Measurements from ENCODE around the gene ALAS2. TPM values are rescaled to one million over a fixed set of nuclear protein-coding genes. Genes with fewer than 3 reads are reported as not detected.

Gene ALAS2
- total and polyA plus RNA-seq, 2 of the 8 experiments (the other 6 are each of a cell fraction or from before 2014, with no cell fraction given) = 0.27 to 0.32 TPM

DNA sequence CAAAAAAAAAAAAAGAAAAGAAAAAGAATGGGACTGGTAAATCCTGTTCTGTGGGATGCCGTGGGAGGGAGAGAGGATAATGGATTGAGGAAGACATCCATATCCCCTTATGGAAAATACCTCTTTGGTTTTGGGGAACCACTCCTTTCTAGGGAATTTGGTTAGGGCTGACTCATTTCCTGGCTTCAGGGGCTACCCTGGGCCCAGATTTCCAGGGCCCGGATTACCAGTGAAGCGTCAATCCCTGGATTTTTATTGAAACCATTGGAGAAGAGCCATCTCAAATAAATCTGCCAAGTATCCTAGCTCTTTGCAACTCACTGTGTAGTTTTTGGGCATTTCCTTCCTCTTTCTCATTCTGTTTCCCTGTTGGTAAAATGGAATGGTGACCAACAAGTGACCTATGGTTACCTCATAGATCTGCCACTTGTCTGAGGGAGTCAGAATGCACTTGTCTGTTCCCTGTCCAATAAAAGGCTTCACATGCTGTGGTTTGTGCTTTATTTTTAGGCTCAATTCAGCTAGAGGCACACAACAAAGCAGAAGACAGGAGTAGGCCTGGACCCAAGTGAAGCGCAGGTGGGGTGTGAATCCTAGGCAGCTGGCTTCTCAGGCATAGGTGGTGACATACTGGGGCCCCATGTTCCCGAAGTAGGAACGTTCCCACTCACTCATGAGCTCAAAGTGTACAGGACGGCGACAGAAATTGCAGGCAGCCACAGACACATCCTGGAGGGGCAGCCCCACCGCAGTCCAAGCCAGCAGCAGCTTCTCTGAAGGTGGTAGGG, 22.0 kb downstream of the ALAS2 start:
- no peaks in the 10 kb centered on the region for H4K20me1 ChIP-seq (replicated peaks in 1 of 2; ENCODE audit: control insufficient read depth in 1 of 2, insufficient read depth in 2 of 2, low read length in 2 of 2)
- TF ChIP-seq POU5F1 (IDR thresholded peaks at IDR 0.05; ENCODE audit: low read depth, low read length) (no peak), GTF2F1 (IDR thresholded peaks at IDR 0.05; ENCODE audit: borderline replicate concordance, low read depth, low read length) (no peak), RBBP5 (IDR thresholded peaks at IDR 0.05; ENCODE audit: borderline replicate concordance, low read depth, low read length) (no peak), KDM1A (IDR thresholded peaks at IDR 0.05; ENCODE audit: borderline replicate concordance, low read length) (no peak), POLR2AphosphoS5 (IDR thresholded peaks at IDR 0.05; ENCODE audit: low read depth, low read length) (no peak), NANOG (IDR thresholded peaks at IDR 0.05; ENCODE audit: insufficient read depth, low read depth, low read length, poor library complexity, severe bottlenecking) (no peak)
- TF ChIP-seq, protein P1, sequence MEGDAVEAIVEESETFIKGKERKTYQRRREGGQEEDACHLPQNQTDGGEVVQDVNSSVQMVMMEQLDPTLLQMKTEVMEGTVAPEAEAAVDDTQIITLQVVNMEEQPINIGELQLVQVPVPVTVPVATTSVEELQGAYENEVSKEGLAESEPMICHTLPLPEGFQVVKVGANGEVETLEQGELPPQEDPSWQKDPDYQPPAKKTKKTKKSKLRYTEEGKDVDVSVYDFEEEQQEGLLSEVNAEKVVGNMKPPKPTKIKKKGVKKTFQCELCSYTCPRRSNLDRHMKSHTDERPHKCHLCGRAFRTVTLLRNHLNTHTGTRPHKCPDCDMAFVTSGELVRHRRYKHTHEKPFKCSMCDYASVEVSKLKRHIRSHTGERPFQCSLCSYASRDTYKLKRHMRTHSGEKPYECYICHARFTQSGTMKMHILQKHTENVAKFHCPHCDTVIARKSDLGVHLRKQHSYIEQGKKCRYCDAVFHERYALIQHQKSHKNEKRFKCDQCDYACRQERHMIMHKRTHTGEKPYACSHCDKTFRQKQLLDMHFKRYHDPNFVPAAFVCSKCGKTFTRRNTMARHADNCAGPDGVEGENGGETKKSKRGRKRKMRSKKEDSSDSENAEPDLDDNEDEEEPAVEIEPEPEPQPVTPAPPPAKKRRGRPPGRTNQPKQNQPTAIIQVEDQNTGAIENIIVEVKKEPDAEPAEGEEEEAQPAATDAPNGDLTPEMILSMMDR (IDR thresholded peaks at IDR 0.05; ENCODE audit: control extremely low read depth in 1 of 3, insufficient read depth in 1 of 3, low read depth in 1 of 3, low read length in 3 of 3) = no peak
- TF ChIP-seq, protein P2, sequence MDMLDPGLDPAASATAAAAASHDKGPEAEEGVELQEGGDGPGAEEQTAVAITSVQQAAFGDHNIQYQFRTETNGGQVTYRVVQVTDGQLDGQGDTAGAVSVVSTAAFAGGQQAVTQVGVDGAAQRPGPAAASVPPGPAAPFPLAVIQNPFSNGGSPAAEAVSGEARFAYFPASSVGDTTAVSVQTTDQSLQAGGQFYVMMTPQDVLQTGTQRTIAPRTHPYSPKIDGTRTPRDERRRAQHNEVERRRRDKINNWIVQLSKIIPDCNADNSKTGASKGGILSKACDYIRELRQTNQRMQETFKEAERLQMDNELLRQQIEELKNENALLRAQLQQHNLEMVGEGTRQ (IDR thresholded peaks at IDR 0.05; ENCODE audit: low read length) = no peak

More for the DNA sequence above, 22.0 kb downstream of the ALAS2 start:
- Histone ChIP-seq H2AFZ (ENCODE audit: low read length) (no peak overlapping the region), H3K9me3 (ENCODE audit: insufficient read depth in 2 of 2, low read depth in 1 of 2, low read length in 1 of 2) (no peaks in the 10 kb centered on the region), H2BK20ac (ENCODE audit: low read length) (no peak overlapping the region), H3K79me1 (ENCODE audit: low read depth, low read length) (no peaks in the 10 kb centered on the region), H3K4me3 (ENCODE audit: extremely low read depth in 1 of 4, insufficient read depth in 2 of 4, low read depth in 3 of 4, low read length in 4 of 4) (no peak overlapping the region), H3K4me2 (ENCODE audit: insufficient read depth in 1 of 2, low read depth in 2 of 2, low read length in 2 of 2) (no peak overlapping the region), H3K9ac (replicated peaks in 1 of 4; ENCODE audit: extremely low read depth in 1 of 4, low read depth in 3 of 4, low read length in 3 of 4) (no peak overlapping the region), H3K27ac (ENCODE audit: low read depth, low read length) (no peak overlapping the region), H4K91ac (replicated peaks; ENCODE audit: insufficient read length, low read length) (no peak overlapping the region), H2BK12ac (ENCODE audit: low read depth, low read length) (no peak overlapping the region), H3K18ac (ENCODE audit: extremely low read depth, low read length) (no peak overlapping the region), H3K4ac (replicated peaks; ENCODE audit: insufficient read length, low read depth, low read length) (no peak overlapping the region), H2BK5ac (ENCODE audit: low read depth, low read length) (no peak overlapping the region; the same call in 1 of the 2 replicates), H3K36me3 (ENCODE audit: control insufficient read depth in 2 of 4, insufficient read depth in 4 of 4, low read length in 3 of 4) (peaks cover 0 to 24% (median 13%) of the 10 kb centered on the region in 4 experiments; a peak in 6 of 8 replicates), H4K5ac (ENCODE audit: insufficient read length, low read depth, low read length) (no peak overlapping the region), H3K4me1 (replicated peaks in 1 of 4; ENCODE audit: control insufficient read depth in 3 of 4, insufficient read depth in 4 of 4, low read length in 3 of 4) (no peaks in the 10 kb centered on the region), H3K27me3 (replicated peaks in 1 of 4; ENCODE audit: control insufficient read depth in 3 of 4, extremely low read depth in 1 of 4, insufficient read depth in 3 of 4, low read length in 3 of 4) (no peaks in the 10 kb centered on the region), H3K56ac (replicated peaks; ENCODE audit: insufficient read length, low read depth, low read length) (no peak overlapping the region), H3K79me2 (ENCODE audit: control insufficient read depth in 1 of 2, insufficient read depth in 2 of 2, low read length in 2 of 2) (no peaks in the 10 kb centered on the region), H2AK5ac (ENCODE audit: low read depth, low read length) (no peak overlapping the region), H3K23me2 (ENCODE audit: low read depth, low read length) (no peaks in the 10 kb centered on the region), H3K23ac (ENCODE audit: insufficient read length) (no peak overlapping the region), H2BK15ac (ENCODE audit: low read length) (no peak overlapping the region), H2BK120ac (replicated peaks; ENCODE audit: low read depth, low read length) (no peak overlapping the region), H3K14ac (ENCODE audit: insufficient read length) (no peak overlapping the region), H4K8ac (ENCODE audit: extremely low read depth, insufficient read depth, low read length) (no peak overlapping the region)
- ChIA-PET POLR2A (ENCODE audit: partially characterized antibody) (interaction anchor here (1.7 to 2.5 kb wide), 2 partner anchors 8 to 200 kb away, joined by 4 to 20 read pairs; partner anchors contain the start of gene APEX2), CTCF (ENCODE audit: partially characterized antibody) (interaction anchor here (1.0 kb wide), 1 partner anchor 8 kb away, joined by 3 read pairs; no protein-coding TSS in a partner anchor)
- WGBS, 2 experiments (ENCODE audit: extremely low coverage in 1 of 2, insufficient coverage in 1 of 2, insufficient read length in 1 of 2, insufficient replicate concordance in 2 of 2, low coverage in 1 of 2, low lambda C conversion rate in 2 of 2, missing lambda C conversion rate in 1 of 2) = 92% methylated on average over 5 of the region's 9 CpGs; no CpG with 5 or more reads in 1 of the 2 experiments
- DNase-seq (ENCODE audit: low read depth in 1 of 2, low spot score in 2 of 2) (no peak), FAIRE-seq (no peak)
